Measurements from ENCODE around the gene MORN1.

DNA sequence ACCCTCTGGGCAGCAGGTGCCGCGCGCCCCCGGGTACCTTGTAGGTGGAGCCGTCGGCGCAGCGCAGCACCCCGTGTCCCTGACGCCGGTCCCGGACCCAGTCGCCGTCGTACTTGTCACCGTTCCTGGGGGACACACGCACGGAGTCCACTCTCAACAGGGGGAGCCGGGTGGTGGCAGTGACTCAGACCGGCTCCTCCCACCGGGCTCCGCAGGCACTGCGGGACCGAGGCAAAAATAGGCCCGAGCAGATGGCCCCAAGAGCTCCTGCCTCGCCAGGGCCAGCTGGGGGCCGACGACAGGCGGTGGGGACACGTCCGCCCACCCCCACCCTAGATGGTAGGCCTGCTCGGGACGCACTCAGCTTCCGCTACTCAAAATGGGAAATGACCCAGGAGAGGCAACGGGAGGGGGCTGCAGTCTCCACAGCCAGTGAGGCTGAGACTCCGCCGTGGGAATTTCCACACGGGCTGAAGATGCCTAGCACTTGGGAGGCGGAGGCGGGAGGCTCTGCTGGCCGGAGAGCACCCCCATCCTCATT lies 6.3 kb downstream of the MORN1 start:
- no peak for TF ChIP-seq ZFP3 (CRISPR knock-in tag; IDR thresholded peaks at IDR 0.05)
- no peak for TF ChIP-seq PPARA (CRISPR knock-in tag; IDR thresholded peaks at IDR 0.05; ENCODE audit: borderline replicate concordance)
